Natural killer cell treated with Interleukin-12 subunit alpha and Interleukin-12 subunit beta and Interleukin-15 and Interleukin-18, amount 100 ng/mL, for 72 hours (primary cell): Measurements from ENCODE around the gene ZNF491. TPM values are rescaled to one million over a fixed set of nuclear protein-coding genes. Genes with fewer than 3 reads are reported as not detected.
A peak's percentile ranks its signal among the peaks of the same experiment; 100 is the strongest.

ENCODE experiments used
- ATAC-seq, 2 donors: fragments of 150-1000 bp; cut with Tn5 transposase in 1 of 2; sonication (Bioruptor Pico), chemical (Tn5 transposase) in 1 of 2; 2 replicates each; pipeline ENCODE4 v1.10.0; 2021
- DNase-seq: peaks from one replicate; pipeline ENCODE4 v3.0.0; 2022; ENCODE audit warnings: low spot score
- H3K27ac Mint-ChIP-seq, 2 donors: 1 replicate in 1 of 2; 2 replicates in 1 of 2; pipeline ENCODE4 v1.8.0; 2022; ENCODE audit warnings: mixed read lengths in 2 of 2, mild to moderate bottlenecking in 1 of 2, moderate library complexity in 1 of 2
- H3K27me3 Mint-ChIP-seq, 2 donors: 1 replicate in 1 of 2; 2 replicates in 1 of 2; pipeline ENCODE4 v1.8.0; 2022; ENCODE audit warnings: mixed read lengths in 2 of 2
- H3K36me3 Mint-ChIP-seq: one replicate; pipeline ENCODE4 v1.8.0; 2022; ENCODE audit warnings: mixed read lengths
- H3K4me1 Mint-ChIP-seq, 2 donors: 1 replicate in 1 of 2; 2 replicates in 1 of 2; pipeline ENCODE4 v1.8.0; 2022; ENCODE audit warnings: low read depth in 2 of 2, mixed read lengths in 2 of 2, mild to moderate bottlenecking in 1 of 2
- H3K4me3 Mint-ChIP-seq: one replicate; pipeline ENCODE4 v1.8.0; 2022; ENCODE audit warnings: mixed read lengths
- H3K9me3 Mint-ChIP-seq: 2 replicates; pipeline ENCODE4 v1.8.0; 2022; ENCODE audit warnings: mixed read lengths
- total RNA-seq, 2 donors: library from RNA; stranded (reverse); gene quantifications; one replicate each; pipeline ENCODE4 v1.2.3, GENCODE V29; 2022

The ZNF491 gene
- total RNA-seq, 2 donors from 2014 or later, result 1.7 to 1.8 TPM

DNA sequence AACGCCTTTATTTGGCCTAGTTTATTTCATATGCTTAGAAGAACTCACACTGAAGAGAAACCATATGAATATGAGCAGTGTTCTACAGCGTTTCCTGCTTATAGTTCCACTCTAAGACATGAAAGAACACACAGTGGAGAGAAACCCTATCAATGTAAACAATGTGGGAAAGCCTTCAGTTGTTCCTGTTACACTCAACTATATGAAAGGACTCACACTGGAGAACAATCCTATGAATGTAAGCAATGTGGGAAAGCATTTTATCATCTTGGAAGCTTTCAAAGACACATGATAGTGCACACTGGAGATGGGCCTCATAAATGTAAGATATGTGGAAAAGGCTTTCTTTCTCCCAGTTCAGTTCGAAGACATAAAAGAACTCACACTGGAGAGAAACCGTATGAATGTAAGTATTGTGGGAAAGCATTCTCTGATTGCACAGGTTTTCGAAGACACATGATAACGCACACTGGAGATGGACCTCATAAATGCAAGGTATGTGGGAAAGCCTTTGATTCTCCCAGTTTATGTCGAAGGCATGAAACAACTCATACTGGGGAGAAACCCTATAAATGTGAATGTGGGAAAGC is 17.8 kb upstream of the ZNF491 start:
- no peak for ATAC-seq
- Mint-ChIP-seq H3K9me3 (peaks cover 28% of the 10 kb centered on the region), H3K4me3 (no peak overlapping the region), H3K27me3 (no peaks in the 10 kb centered on the region), H3K4me1 (no peaks in the 10 kb centered on the region), H3K36me3 (peaks cover 86% of the 10 kb centered on the region), H3K27ac (no peak overlapping the region)
- DNase-seq, result no peak

DNA sequence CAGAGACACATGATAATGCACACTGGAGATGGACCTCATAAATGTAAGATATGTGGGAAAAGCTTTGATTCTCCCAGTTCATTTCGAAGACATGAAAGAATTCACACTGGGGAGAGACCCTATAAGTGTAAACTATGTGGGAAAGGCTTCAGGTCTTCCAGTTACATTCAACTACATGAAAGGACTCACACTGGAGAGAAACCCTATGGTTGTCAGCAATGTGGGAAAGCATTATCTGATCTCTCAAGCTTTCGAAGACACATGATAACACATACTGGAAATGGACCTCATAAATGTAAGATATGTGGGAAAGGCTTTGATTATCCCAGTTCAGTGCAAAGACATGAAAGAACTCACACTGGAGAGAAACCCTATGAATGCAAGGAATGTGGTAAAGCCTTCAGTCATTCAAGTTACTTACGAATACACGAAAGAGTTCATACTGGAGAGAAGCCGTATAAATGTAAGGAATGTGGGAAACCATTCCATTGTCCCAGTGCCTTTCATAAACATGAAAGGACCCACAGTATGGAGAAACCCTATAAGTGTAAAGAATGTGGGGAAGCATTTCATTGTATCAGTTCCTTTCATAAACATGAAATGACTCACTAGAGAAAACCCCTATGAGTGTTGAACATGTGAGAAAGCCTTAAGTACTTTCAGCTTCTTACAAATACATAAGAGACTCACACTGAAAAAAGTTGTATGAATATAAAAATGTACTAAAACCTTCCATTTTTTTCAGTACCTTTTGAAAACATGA is 16.8 kb upstream of the ZNF491 start:
- no peak overlapping the region for H3K27ac Mint-ChIP-seq

DNA sequence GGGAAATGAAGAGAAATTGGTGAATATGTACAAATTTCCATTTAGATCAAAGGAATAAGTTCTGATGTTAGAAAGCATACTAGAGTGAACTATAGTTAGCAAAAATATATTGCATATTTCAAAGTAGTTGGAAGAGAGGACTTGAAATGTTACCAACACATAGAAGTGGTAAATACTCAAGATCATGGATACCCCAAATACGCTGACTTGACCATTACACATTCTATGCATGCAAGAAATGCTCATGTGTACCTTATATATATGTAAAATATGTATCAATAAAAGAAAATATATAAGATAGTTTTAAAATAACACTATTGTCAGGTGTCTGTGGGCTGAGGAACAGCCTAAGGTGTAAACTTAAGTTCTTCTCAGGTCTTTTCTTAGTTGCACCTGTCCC is 14.6 kb upstream of the ZNF491 start:
- Mint-ChIP-seq H3K4me3 (no peak overlapping the region), H3K4me1 (no peaks in the 10 kb centered on the region), H3K27ac (no peak overlapping the region), H3K9me3 (peaks cover 28% of the 10 kb centered on the region), H3K36me3 (peaks cover 69% of the 10 kb centered on the region), H3K27me3 (no peaks in the 10 kb centered on the region)
- no peak for ATAC-seq
- DNase-seq, result no peak

More for the DNA sequence above, 16.8 kb upstream of the ZNF491 start:
- DNase-seq, result no peak
- Mint-ChIP-seq H3K4me1 (no peaks in the 10 kb centered on the region), H3K27me3 (no peaks in the 10 kb centered on the region), H3K9me3 (peaks cover 28% of the 10 kb centered on the region), H3K36me3 (peaks cover 78% of the 10 kb centered on the region), H3K4me3 (no peak overlapping the region)
- no peak for ATAC-seq

DNA sequence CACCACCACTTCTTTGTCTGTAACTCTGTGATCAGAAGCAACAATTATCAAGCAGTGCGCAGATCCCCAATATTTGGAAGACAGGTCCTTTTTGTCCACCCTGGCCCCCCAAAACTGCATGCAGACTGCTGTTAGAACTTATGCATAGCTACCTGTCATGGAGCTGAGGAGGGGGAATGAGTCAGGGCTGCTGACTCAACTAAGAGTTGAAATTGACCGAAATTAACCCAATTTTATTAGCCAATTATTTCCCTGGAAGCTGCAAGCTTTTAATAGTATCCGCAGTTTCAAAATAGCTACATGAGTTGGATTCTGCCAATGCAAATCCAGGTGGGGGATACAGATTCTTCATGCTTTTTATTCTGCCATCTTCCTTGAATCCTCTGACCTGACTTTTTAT is 14.0 kb upstream of the ZNF491 start:
- ATAC-seq, result no peak
- H3K27ac Mint-ChIP-seq, result no peak overlapping the region
- no peak for DNase-seq
- H3K27me3 Mint-ChIP-seq, result no peaks in the 10 kb centered on the region
- H3K4me3 Mint-ChIP-seq, result no peak overlapping the region
- peaks cover 28% of the 10 kb centered on the region for H3K9me3 Mint-ChIP-seq
- no peaks in the 10 kb centered on the region for H3K4me1 Mint-ChIP-seq
- peaks cover 71% of the 10 kb centered on the region for H3K36me3 Mint-ChIP-seq

DNA sequence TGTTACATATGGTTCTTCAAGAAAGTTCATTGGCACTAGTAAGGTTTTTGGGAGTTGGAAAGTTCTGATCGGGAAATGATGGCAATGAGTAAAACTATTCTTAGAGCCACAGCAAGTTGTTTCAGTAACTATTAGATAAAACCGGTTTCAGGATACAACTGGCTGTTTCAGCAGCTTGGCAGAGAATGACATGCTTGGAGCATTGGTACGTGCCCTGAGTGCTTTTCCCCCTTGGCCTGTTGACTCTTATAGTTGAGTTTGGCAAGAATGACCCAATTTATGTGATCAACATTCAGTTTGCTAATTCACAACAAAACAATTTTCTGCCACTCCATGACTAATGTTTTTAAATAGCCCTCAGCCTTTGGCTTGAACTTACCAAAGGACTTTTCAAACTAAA is 10.8 kb upstream of the ZNF491 start:
- no peak overlapping the region for H3K27ac Mint-ChIP-seq
- no peak for DNase-seq
- no peaks in the 10 kb centered on the region for H3K27me3 Mint-ChIP-seq
- no peaks in the 10 kb centered on the region for H3K4me1 Mint-ChIP-seq
- no peak overlapping the region for H3K4me3 Mint-ChIP-seq
- H3K9me3 Mint-ChIP-seq, result peaks cover 18% of the 10 kb centered on the region
- H3K36me3 Mint-ChIP-seq, result peaks cover 63% of the 10 kb centered on the region
- no peak for ATAC-seq

DNA sequence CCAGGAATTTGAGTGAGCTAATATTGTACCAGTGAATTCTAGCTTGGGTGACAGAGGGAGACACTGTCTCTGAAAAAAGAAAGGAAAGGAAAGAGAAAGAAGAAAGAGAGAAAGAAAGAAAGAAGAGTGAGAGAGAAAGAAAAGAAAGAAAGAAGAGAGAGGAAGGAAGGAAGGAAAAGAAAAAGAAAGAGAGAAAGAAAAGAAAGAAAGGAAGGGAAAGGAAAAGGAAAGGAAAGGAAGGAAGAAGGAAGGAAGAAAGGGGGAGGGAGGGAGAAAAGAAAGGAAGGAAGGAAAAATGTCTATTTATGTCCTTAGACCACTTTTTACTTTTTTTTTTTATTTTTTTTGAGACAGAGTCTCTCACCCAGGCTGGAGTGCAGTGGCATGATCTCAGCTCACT is 5.4 kb upstream of the ZNF491 start:
- peaks cover 8 to 9% of the 10 kb centered on the region in 2 donors for H3K4me1 Mint-ChIP-seq
- no peaks in the 10 kb centered on the region for H3K27me3 Mint-ChIP-seq
- H3K4me3 Mint-ChIP-seq, result no peak overlapping the region
- no peak overlapping the region for H3K27ac Mint-ChIP-seq
- peaks cover 8% of the 10 kb centered on the region for H3K9me3 Mint-ChIP-seq
- peaks cover 24% of the 10 kb centered on the region for H3K36me3 Mint-ChIP-seq
- ATAC-seq, result no peak
- DNase-seq, result no peak

DNA sequence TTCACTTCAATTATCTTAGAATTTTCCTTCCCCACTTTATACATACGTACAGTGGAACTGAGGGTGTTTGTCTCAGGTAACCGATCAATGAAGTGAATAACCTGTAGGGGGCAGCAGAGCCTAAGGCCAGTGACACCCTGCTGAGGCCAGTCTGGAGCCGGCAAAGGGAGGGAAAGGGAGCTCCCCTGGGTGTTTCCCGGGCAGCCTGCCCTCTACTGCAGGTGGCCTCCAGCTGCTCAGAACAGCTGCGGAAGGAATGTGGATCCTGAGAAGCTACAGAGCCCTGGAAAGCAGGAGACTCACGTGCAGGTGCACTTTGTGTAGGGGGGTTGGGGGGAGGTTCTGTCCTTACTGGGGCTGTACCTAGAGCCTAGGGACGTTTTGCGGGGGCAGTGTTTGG is 832 bp upstream of the ZNF491 start:
- H3K27ac Mint-ChIP-seq, result no peak overlapping the region
- no peaks in the 10 kb centered on the region for H3K36me3 Mint-ChIP-seq
- DNase-seq (peak; percentile 87), ATAC-seq (peak; percentile 78 to 83)
- peak overlapping the region; percentile 87 for H3K4me3 Mint-ChIP-seq
- H3K27me3 Mint-ChIP-seq, result no peaks in the 10 kb centered on the region
- peaks cover 3% of the 10 kb centered on the region for H3K9me3 Mint-ChIP-seq
- peaks cover 13 to 15% of the 10 kb centered on the region in 2 donors for H3K4me1 Mint-ChIP-seq

DNA sequence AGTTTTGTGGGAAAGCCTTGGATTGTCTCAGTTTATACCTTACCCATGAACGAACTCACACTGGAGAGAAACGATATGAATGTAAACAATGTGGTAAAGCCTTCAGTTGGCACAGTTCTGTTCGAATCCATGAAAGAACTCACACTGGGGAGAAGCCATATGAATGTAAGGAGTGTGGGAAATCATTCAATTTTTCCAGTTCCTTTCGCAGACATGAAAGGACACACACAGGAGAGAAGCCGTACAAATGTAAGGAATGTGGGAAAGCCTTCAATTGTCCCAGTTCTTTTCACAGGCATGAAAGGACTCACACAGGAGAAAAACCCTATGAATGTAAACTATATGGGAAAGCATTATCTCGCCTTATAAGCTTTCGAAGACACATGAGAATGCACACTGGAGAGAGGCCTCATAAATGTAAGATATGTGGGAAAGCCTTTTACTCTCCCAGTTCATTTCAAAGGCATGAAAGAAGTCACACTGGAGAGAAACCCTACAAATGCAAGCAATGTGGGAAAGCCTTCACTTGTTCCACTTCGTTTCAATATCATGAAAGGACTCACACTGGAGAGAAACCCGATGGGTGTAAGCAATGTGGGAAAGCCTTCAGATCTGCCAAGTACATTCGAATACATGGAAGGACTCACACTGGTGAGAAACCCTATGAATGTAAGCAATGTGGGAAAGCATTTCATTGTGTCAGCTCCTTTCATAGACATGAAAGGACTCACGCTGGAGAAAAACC is 8.2 kb downstream of the ZNF491 start:
- DNase-seq (no peak), ATAC-seq (no peak)
- H3K4me3 Mint-ChIP-seq, result no peak overlapping the region
- no peak overlapping the region for H3K27ac Mint-ChIP-seq
- H3K9me3 Mint-ChIP-seq, result peaks cover 12% of the 10 kb centered on the region
- no peaks in the 10 kb centered on the region for H3K27me3 Mint-ChIP-seq
- peaks cover 26% of the 10 kb centered on the region for H3K36me3 Mint-ChIP-seq
- no peaks in the 10 kb centered on the region for H3K4me1 Mint-ChIP-seq

DNA sequence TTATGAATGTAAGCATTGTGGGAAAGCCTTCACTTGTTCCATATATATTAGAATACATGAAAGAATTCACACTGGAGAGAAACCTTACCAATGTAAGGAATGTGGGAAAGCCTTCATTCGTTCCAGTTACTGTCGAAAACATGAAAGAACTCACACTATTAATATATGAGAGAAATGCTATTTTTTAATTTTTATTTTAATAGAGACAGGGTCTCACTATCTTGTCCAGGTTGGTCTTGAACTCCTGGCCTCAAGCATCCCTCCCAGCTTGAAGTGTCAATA is 8.7 kb downstream of the ZNF491 start:
- Mint-ChIP-seq H3K4me3 (no peak overlapping the region), H3K36me3 (peaks cover 26% of the 10 kb centered on the region), H3K9me3 (peaks cover 12% of the 10 kb centered on the region), H3K27ac (no peak overlapping the region), H3K27me3 (no peaks in the 10 kb centered on the region), H3K4me1 (no peaks in the 10 kb centered on the region)
- ATAC-seq, result no peak
- DNase-seq, result no peak

DNA sequence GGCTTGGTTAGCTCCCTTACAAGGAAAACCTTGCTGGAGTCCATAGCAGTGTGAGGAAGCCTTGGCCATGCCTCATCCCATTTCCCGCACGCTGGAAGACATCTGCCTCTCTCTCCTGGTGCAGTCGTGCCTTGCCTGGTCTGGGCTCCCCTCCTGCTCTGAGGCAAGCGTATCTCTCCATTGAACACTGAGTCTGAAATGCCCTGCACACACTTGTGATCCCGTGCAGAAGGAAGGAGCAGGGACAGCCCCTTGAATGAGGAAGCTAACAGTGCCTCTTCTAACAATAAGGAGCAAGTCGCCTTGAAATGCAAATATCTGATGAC is 15.3 kb downstream of the ZNF491 start:
- H3K27me3 Mint-ChIP-seq, result no peaks in the 10 kb centered on the region
- DNase-seq (no peak), ATAC-seq (peak; percentile 24 to 54)
- H3K27ac Mint-ChIP-seq, result peak overlapping the region; percentile 3 to 86
- peaks cover 7 to 22% of the 10 kb centered on the region in 2 donors for H3K4me1 Mint-ChIP-seq
- peak overlapping the region; percentile 84 for H3K4me3 Mint-ChIP-seq
- H3K9me3 Mint-ChIP-seq, result no peaks in the 10 kb centered on the region
- H3K36me3 Mint-ChIP-seq, result peaks cover 4% of the 10 kb centered on the region

DNA sequence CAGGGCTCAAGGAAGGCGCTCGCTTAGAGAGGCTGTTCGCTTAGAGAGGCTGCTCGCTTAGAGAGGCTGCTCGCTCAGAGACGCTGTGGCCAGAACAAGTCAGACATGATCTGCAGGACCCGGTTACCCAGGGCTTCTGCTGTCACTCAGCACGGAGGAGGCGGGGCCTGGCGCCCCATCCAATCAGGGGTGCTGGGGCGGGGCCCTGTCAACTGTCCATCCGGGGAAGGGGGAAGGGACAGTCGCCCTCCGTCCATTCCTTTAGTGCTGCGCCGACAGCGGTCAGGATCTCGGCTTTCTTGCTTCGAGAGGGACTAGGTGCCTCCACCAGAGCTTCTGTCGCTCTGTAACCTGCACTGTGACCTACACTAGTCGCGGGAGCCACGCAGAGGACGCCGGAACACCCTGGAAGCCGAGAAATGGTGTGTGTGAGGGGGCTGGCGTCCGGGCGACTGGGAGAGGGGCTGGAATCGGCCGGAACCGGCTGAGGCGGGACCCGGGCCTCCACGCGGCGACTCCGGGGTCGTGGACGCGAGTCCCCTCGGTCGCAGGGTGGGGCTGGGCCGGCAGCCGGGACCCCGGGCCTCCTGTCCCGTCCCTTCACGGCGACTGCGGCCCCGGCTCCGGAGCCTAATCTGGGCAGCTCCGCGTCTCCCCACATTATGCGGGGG is 15.8 kb downstream of the ZNF491 start, which contains the start of gene ZNF440:
Gene ZNF440, plus strand, starts transcription at position 245 of the 671 bp plus-strand sequence. Its CDS starts 175 bp downstream, at position 420.
- Mint-ChIP-seq H3K4me1 (peaks cover 7 to 22% of the 10 kb centered on the region in 2 donors), H3K27me3 (no peaks in the 10 kb centered on the region), H3K4me3 (peak within 1 kb of the TSS; percentile 84), H3K36me3 (no peaks in the 10 kb centered on the region), H3K27ac (peak within 1 kb of the TSS; percentile 3 to 86), H3K9me3 (no peaks in the 10 kb centered on the region)
- ATAC-seq, result peak; percentile 100
- DNase-seq, result peak; percentile 93

DNA sequence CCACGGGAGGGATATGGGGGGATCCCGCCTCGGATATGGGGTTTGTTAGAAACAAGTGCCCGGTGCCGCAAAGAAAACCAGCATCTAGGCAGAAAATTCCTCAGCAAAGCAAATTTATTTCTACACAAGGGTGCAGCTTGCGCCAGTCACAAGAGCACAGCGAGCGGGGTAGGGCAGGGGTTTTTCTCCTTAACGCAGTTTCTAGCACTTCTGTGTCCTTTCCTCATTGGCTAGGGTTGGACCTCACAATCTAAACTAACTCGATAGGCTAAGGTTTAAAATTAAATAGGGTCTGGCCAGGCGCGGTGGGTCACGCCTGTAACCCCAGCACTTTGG is 16.3 kb downstream of the ZNF491 start:
- ATAC-seq (peak in 1 of 2 donors; percentile 25), DNase-seq (no peak)
- Mint-ChIP-seq H3K36me3 (no peaks in the 10 kb centered on the region), H3K27me3 (no peaks in the 10 kb centered on the region), H3K4me3 (peak overlapping the region; percentile 84), H3K27ac (peak overlapping the region; percentile 3 to 86), H3K4me1 (peaks cover 7 to 22% of the 10 kb centered on the region in 2 donors), H3K9me3 (no peaks in the 10 kb centered on the region)

DNA sequence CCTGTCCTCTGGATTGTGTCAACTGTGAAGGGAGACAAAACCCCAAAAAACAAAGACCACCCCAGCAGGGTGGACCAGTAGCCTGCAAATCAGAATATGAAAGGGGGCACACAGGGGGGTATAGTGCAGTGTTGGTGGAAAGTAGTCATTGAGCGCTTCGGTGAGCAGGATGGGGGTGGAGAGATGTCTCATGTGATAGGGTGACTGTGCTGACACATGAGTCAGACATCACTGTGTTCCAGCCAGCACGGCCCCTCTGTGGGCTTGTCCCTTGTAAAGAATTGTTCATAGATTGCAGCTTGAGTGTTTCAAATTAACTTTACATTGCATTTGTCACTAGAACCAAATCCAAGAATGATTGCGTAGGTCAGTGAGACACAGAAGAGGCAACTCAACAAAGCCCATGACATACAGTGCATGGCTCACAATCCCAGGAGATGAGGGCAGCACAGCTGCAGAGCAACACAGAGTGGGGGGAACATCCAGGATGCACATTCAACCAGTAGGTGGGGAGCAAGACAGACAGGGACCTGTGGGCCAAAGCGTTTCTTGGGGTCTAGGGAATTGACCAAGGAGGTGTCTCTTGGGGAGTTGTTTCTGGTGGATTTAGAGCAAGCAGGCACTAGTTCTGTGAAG is 23.3 kb downstream of the ZNF491 start:
- ATAC-seq (no peak), DNase-seq (no peak)
- peaks cover 8 to 24% of the 10 kb centered on the region in 2 donors for H3K4me1 Mint-ChIP-seq
- no peaks in the 10 kb centered on the region for H3K27me3 Mint-ChIP-seq
- H3K36me3 Mint-ChIP-seq, result peaks cover 12% of the 10 kb centered on the region
- no peak overlapping the region for H3K4me3 Mint-ChIP-seq
- no peak overlapping the region for H3K27ac Mint-ChIP-seq
- no peaks in the 10 kb centered on the region for H3K9me3 Mint-ChIP-seq
